Measurements from ENCODE around the gene CENPP. TPM values are rescaled to one million over a fixed set of nuclear protein-coding genes. Genes with fewer than 3 reads are reported as not detected.

The CENPP gene
- total RNA-seq, 1 donor from 2014 or later = 5.7 TPM

GRCh38 chr9:92510747-92511146 is 185.0 kb downstream of the CENPP start:
- TF ChIP-seq CTCF (IDR thresholded peaks at IDR 0.05; ENCODE audit: partially characterized antibody, unreplicated experiment) = no peak
- Mint-ChIP-seq H3K4me3 (ENCODE audit: unreplicated experiment) (no peak overlapping the region), H3K27me3 (ENCODE audit: unreplicated experiment) (peaks cover 4% of the 10 kb centered on the region), H3K36me3 (ENCODE audit: unreplicated experiment) (no peaks in the 10 kb centered on the region), H3K4me1 (ENCODE audit: low read depth, unreplicated experiment) (peaks cover 28% of the 10 kb centered on the region), H3K27ac (ENCODE audit: unreplicated experiment) (no peak overlapping the region), H3K9me3 (ENCODE audit: unreplicated experiment) (peaks cover 5% of the 10 kb centered on the region)
- no peak for DNase-seq

- Mint-ChIP-seq H3K9me3 (ENCODE audit: unreplicated experiment) (peaks cover 5% of the 10 kb centered on the region), H3K27me3 (ENCODE audit: unreplicated experiment) (peaks cover 4% of the 10 kb centered on the region), H3K36me3 (ENCODE audit: unreplicated experiment) (no peaks in the 10 kb centered on the region), H3K4me1 (ENCODE audit: low read depth, unreplicated experiment) (peaks cover 24% of the 10 kb centered on the region), H3K27ac (ENCODE audit: unreplicated experiment) (peak overlapping the region; percentile 86), H3K4me3 (ENCODE audit: unreplicated experiment) (peak overlapping the region; percentile 11)
- DNase-seq = no peak
- no peak for TF ChIP-seq CTCF (IDR thresholded peaks at IDR 0.05; ENCODE audit: partially characterized antibody, unreplicated experiment)
Measured at GRCh38 chr9:92512622-92513021, 186.9 kb downstream of the CENPP start.

GRCh38 chr9:92513349-92513748 is 187.6 kb downstream of the CENPP start:
- TF ChIP-seq CTCF (IDR thresholded peaks at IDR 0.05; ENCODE audit: partially characterized antibody, unreplicated experiment) = no peak
- Mint-ChIP-seq H3K36me3 (ENCODE audit: unreplicated experiment) (no peaks in the 10 kb centered on the region), H3K4me3 (ENCODE audit: unreplicated experiment) (no peak overlapping the region), H3K9me3 (ENCODE audit: unreplicated experiment) (peaks cover 5% of the 10 kb centered on the region), H3K4me1 (ENCODE audit: low read depth, unreplicated experiment) (peaks cover 19% of the 10 kb centered on the region), H3K27me3 (ENCODE audit: unreplicated experiment) (peaks cover 4% of the 10 kb centered on the region), H3K27ac (ENCODE audit: unreplicated experiment) (peak overlapping the region; percentile 86)
- no peak for DNase-seq

GRCh38 chr9:92514635-92515034 is 188.9 kb downstream of the CENPP start:
- Mint-ChIP-seq H3K9me3 (ENCODE audit: unreplicated experiment) (peaks cover 5% of the 10 kb centered on the region), H3K27ac (ENCODE audit: unreplicated experiment) (no peak overlapping the region), H3K36me3 (ENCODE audit: unreplicated experiment) (no peaks in the 10 kb centered on the region), H3K4me1 (ENCODE audit: low read depth, unreplicated experiment) (peaks cover 16% of the 10 kb centered on the region), H3K27me3 (ENCODE audit: unreplicated experiment) (peaks cover 4% of the 10 kb centered on the region), H3K4me3 (ENCODE audit: unreplicated experiment) (no peak overlapping the region)
- DNase-seq = no peak
- no peak for TF ChIP-seq CTCF (IDR thresholded peaks at IDR 0.05; ENCODE audit: partially characterized antibody, unreplicated experiment)

- peaks cover 4% of the 10 kb centered on the region for H3K27me3 Mint-ChIP-seq (ENCODE audit: unreplicated experiment)
Measured at GRCh38 chr9:92516521-92516920, 190.8 kb downstream of the CENPP start.

More at GRCh38 chr9:92516521-92516920, 190.8 kb downstream of the CENPP start:
- Mint-ChIP-seq H3K4me1 (ENCODE audit: low read depth, unreplicated experiment) (peaks cover 13% of the 10 kb centered on the region), H3K9me3 (ENCODE audit: unreplicated experiment) (peaks cover 5% of the 10 kb centered on the region), H3K36me3 (ENCODE audit: unreplicated experiment) (no peaks in the 10 kb centered on the region), H3K4me3 (ENCODE audit: unreplicated experiment) (no peak overlapping the region), H3K27ac (ENCODE audit: unreplicated experiment) (no peak overlapping the region)
- TF ChIP-seq CTCF (IDR thresholded peaks at IDR 0.05; ENCODE audit: partially characterized antibody, unreplicated experiment) = no peak
- no peak for DNase-seq
